NK-92 treated with Interleukin-12 subunit alpha and Interleukin-12 subunit beta, amount 100 ng/mL, for 24 hours (cell line): Measurements from ENCODE around the gene SMIM44.
"Not testable (repeated sequence)": the region's sequence is repeated elsewhere in the genome, so short reads cannot be mapped to it uniquely, and the experiment has no call there.

ENCODE experiments used
- DNase-seq: peaks from one replicate; lab custom pipeline; 2025; lab: John Stamatoyannopoulos, UW

Gene SMIM44

GRCh38 chr19:3483226-3483628 lies at the start of gene SMIM44:
Gene SMIM44, minus strand, starts transcription at chr19:3483441. Its CDS starts 38 bp downstream, at chr19:3483403.
- no peak for DNase-seq

- no peak for DNase-seq
Observed at GRCh38 chr19:3533033-3533432, 49.8 kb upstream of the SMIM44 start.

GRCh38 chr19:3532154-3532786 lies 49.0 kb upstream of the SMIM44 start:
- no peak for DNase-seq

GRCh38 chr19:3531716-3532115 lies 48.5 kb upstream of the SMIM44 start:
- no peak for DNase-seq

- no peak for DNase-seq
Observed at GRCh38 chr19:3530389-3530788, 47.1 kb upstream of the SMIM44 start.

GRCh38 chr19:3529299-3529698 lies 46.1 kb upstream of the SMIM44 start:
- DNase-seq: not testable (repeated sequence)

- DNase-seq: no peak
Observed at GRCh38 chr19:3528539-3529211, 45.4 kb upstream of the SMIM44 start.

- DNase-seq: no peak
Observed at GRCh38 chr19:3528080-3528479, 44.8 kb upstream of the SMIM44 start.

- DNase-seq: no peak
Observed at GRCh38 chr19:3527238-3527910, 44.1 kb upstream of the SMIM44 start.

- no peak for DNase-seq
Observed at GRCh38 chr19:3526507-3527237, 43.4 kb upstream of the SMIM44 start.

GRCh38 chr19:3524904-3525451 lies 41.7 kb upstream of the SMIM44 start:
- DNase-seq: no peak

GRCh38 chr19:3524078-3524842 lies 41.0 kb upstream of the SMIM44 start:
- no peak for DNase-seq

GRCh38 chr19:3523361-3524077 lies 40.3 kb upstream of the SMIM44 start:
- DNase-seq: no peak

GRCh38 chr19:3522421-3523360 lies 39.5 kb upstream of the SMIM44 start:
- DNase-seq: no peak

- no peak for DNase-seq
Observed at GRCh38 chr19:3521104-3521445, 37.8 kb upstream of the SMIM44 start.

- no peak for DNase-seq
Observed at GRCh38 chr19:3520166-3521103, 37.2 kb upstream of the SMIM44 start.

- no peak for DNase-seq
Observed at GRCh38 chr19:3519126-3519525, 35.9 kb upstream of the SMIM44 start.

GRCh38 chr19:3518659-3519058 lies 35.4 kb upstream of the SMIM44 start:
- no peak for DNase-seq

- no peak for DNase-seq
Observed at GRCh38 chr19:3518255-3518654, 35.0 kb upstream of the SMIM44 start.
